Omental fat pad (tissue), 4 donors: ENCODE results near the gene HS6ST2. TPM values are rescaled to one million over a fixed set of nuclear protein-coding genes. Genes with fewer than 3 reads are reported as not detected.

ENCODE experiments used
- ATAC-seq: fragments of 150-250 bp; one replicate; pipeline ENCODE4 v1.9.1; 2016; ENCODE audit warnings: mild to moderate bottlenecking, moderate library complexity; ENCODE audit not compliant: low FRiP score
- DNase-seq: peaks from one replicate; pipeline ENCODE4 v3.0.0-alpha.2; 2019; ENCODE audit warnings: low spot score
- CTCF ChIP-seq, 3 donors: fragments of 450-650 bp; IDR thresholded peaks; one replicate each; pipeline ENCODE4 v1.5.1; 2016 to 2017; ENCODE audit warnings: antibody characterized with exemption in 3 of 3, mild to moderate bottlenecking in 3 of 3, moderate library complexity in 2 of 3
- total RNA-seq, 4 donors: library from RNA; depleted of rRNA; stranded (reverse); fragments of >200 nt; gene quantifications; one replicate each; pipeline ENCODE4 v1.1.0, GENCODE V29; 2016

HS6ST2 gene
- total RNA-seq, 4 donors from 2014 or later, result 0.13 to 1.1 (median 0.46) TPM; not detected in 1

GRCh38 chrX:132671229-132671641 is 287.2 kb downstream of the HS6ST2 start:
- DNase-seq, result no peak

GRCh38 chrX:132669142-132669541 is 289.3 kb downstream of the HS6ST2 start:
- ATAC-seq (no peak), DNase-seq (no peak)
- no peak for TF ChIP-seq CTCF (IDR thresholded peaks at IDR 0.05)

More at GRCh38 chrX:132671229-132671641, 287.2 kb downstream of the HS6ST2 start:
- TF ChIP-seq CTCF (IDR thresholded peaks at IDR 0.05), result no peak
- no peak for ATAC-seq

DNA sequence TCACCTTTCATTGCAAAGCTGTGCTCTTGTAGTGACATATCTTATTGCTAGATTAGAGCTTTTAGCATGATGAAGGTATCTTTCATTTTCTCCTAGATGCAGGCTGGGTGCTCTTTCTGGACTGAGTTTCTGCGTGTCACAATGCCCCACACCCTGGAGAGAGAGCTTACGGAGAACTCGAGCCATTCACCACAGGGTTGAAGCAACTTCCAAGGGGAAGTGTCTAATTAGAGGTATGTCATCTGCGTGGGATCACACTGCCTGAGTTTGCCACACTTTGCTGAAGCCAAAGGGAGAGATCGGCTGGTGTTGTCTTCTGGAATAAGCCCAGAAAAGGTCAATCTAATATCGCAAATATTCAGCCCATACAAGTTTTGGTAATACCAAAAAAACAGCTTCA is 290.3 kb downstream of the HS6ST2 start:
- ATAC-seq (no peak), DNase-seq (no peak)
- TF ChIP-seq CTCF (IDR thresholded peaks at IDR 0.05), result no peak

DNA sequence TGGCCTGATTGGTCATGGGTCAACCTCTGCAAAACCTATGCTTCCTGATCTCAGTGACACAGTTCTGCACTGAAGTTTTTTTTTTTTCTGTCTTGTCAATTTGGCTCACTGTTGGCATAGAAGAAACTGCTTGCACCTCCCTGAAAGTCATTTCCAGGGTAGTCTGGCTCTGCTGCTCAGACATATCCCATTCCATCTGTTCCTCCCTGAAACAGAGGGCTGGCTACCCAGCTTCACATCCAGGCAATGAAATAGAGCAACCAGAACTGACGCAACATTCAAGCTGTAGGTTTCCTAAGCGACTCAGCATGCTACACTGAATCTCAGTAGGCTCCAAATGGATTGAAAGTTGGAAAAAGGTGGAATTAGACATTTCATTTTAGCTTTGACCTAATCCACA is 292.8 kb downstream of the HS6ST2 start:
- ATAC-seq (no peak), DNase-seq (no peak)
- no peak for TF ChIP-seq CTCF (IDR thresholded peaks at IDR 0.05)

DNA sequence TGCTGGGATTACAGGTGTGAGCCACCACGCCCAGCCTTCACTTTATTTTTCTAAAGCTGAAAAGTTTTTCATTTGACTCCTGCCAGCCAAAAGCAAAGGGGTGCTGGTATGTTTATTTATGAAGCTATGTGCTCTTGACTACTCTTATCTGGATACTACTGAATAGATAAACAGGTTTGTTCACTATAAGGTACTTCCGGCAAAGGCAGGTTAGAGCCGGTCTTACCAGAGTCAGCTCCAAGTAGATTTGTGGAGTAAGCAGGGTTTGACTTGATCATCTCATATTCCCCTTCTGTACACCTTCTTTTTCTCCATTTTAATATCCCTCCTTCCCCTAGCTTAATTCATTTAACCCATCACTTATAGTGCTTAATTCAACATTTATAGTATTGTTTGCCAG is 294.2 kb downstream of the HS6ST2 start:
- no peak for ATAC-seq
- TF ChIP-seq CTCF (IDR thresholded peaks at IDR 0.05), result no peak

DNA sequence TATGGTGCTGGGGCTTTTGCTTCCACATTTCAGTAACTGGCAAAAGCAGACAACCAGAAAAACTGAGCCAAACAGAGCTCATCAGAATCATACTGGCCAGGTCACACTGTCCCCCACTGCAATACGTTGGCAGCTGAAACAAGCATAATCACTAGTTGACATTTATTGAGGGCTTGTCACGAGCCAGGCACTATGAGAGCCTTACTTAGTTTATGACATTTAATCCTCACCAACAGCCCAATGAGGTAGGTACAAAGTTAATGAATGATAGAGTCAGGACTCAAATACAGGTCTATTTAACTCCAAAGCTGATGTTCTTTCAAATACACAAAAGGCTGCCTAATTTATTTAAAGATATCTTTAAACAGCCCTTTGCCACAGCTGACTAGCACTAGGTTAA is 295.6 kb downstream of the HS6ST2 start:
- ATAC-seq (no peak), DNase-seq (no peak)
- TF ChIP-seq CTCF (IDR thresholded peaks at IDR 0.05), result no peak

More for the DNA sequence above, 294.2 kb downstream of the HS6ST2 start:
- no peak for DNase-seq

DNA sequence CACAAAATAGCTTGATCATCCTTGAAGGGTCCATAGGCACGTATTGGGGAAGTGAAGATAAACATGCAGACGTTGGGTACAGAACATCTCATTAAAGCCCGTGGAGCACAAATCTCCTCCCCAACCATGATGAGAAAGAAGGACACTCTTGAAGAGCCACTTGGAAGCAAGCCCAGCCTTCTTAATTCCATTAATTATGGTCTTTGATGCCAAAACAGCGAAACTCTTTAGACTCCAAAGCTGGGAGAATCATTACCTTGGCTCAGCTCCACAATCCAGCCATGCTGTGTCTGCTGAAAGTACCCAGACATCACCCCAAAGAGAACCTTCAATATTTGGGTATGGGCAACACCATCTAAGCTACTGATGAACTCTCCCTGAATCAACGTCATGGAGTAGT is 300.6 kb downstream of the HS6ST2 start:
- no peak for ATAC-seq
- no peak for DNase-seq
- no peak for TF ChIP-seq CTCF (IDR thresholded peaks at IDR 0.05)
